Body of pancreas (tissue), 4 donors: Measurements from ENCODE around the gene PIGZ. TPM values are rescaled to one million over a fixed set of nuclear protein-coding genes. Genes with fewer than 3 reads are reported as not detected.

Source experiments
- ATAC-seq: fragments of 150-250 bp; one replicate; pipeline ENCODE4 v1.9.1; 2016
- DNase-seq, 4 donors: peaks; one replicate each; pipeline ENCODE4 v3.0.0-alpha.2; 2019
- H3K27ac ChIP-seq, 4 donors: fragments of 200-600 bp; sonication (generic); 1 replicate in 3 of 4; 2 replicates in 1 of 4; pipeline versions ENCODE4 v1.5.1 to v1.6.1; 2016 to 2019; ENCODE audit warnings: mild to moderate bottlenecking in 1 of 4, mixed read lengths in 1 of 4, moderate library complexity in 1 of 4
- H3K27me3 ChIP-seq, 2 donors: fragments of 200-600 bp; sonication (generic); one replicate each; pipeline ENCODE4 v1.6.0; 2016; ENCODE audit warnings: mild to moderate bottlenecking in 1 of 2
- H3K36me3 ChIP-seq, 2 donors: fragments of 200-600 bp; sonication (generic); replicated peaks in 1 of 2; 2 replicates each; pipeline ENCODE4 v1.5.1; 2016; ENCODE audit warnings: low read depth in 2 of 2; ENCODE audit not compliant: insufficient read depth in 1 of 2
- H3K4me1 ChIP-seq: fragments of 200-600 bp; sonication (generic); one replicate; pipeline ENCODE4 v1.6.0; 2016
- H3K4me3 ChIP-seq, 2 donors: fragments of 200-600 bp; sonication (generic); 1 replicate in 1 of 2; 2 replicates in 1 of 2; pipeline ENCODE4 v1.5.1; 2016 to 2019
- H3K9me3 ChIP-seq, 3 donors: fragments of 200-600 bp; sonication (generic); 1 replicate in 2 of 3; 2 replicates in 1 of 3; pipeline ENCODE4 v1.5.1; 2016
- CTCF ChIP-seq, 7 experiments: fragments of 450-650 bp in 4 of 7; fragments of 200-600 bp in 3 of 7; sonication (generic) in 3 of 7; IDR thresholded peaks; one replicate each; pipeline ENCODE4 v1.5.1; 2016 to 2019; ENCODE audit warnings: antibody characterized with exemption in 7 of 7
- POLR2A ChIP-seq, 3 donors: fragments of 450-650 bp; IDR thresholded peaks; one replicate each; pipeline ENCODE4 v1.6.1; 2016; ENCODE audit warnings: antibody characterized with exemption in 3 of 3, mild to moderate bottlenecking in 2 of 3
- WGBS, 2 donors: methylation state at CpG; one replicate each; pipeline ENCODE4 v1.1.5; 2017; 5-methylcytosine and 5-hydroxymethylcytosine counted together
- intact Hi-C: fragments of 100-400 bp; cut with DNase I; formaldehyde crosslinking; loops from one replicate; pipeline ENCODE4 v1.15.1; 2023
- total RNA-seq, 2 donors: library from RNA; depleted of rRNA; stranded (reverse); fragments of >200 nt; gene quantifications; one replicate each; pipeline ENCODE4 v1.1.0, GENCODE V29; 2016

PIGZ gene
- total RNA-seq, 2 donors from 2014 or later: 1.0 to 1.3 TPM

DNA sequence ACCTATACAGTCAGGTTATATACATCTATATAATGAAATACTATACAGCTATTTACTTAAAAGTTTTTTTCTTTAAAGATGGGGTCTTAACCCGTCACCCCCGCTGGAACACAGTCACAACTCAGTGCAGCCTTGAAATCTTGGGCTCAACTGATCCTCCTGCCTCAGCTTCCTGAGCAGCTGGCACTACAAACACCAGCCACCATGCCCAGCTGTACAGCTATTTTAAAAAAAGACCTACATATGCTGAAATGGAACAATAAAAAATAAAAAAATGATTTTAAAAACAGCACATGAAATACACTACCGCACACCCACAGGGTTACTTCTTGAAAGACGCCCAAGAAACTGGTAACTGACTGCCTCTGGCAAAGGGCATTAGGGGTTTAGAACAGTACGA lies 30.1 kb downstream of the PIGZ start:
- no peaks in the 10 kb centered on the region for H3K27me3 ChIP-seq
- WGBS, 2 donors: 87 to 90% methylated on average over 5 of the region's 5 CpGs
- peaks cover 18% of the 10 kb centered on the region for H3K4me1 ChIP-seq
- H3K9me3 ChIP-seq: no peaks in the 10 kb centered on the region
- intact Hi-C loops: no loop called here
- DNase-seq (no peak), ATAC-seq (no peak)
- TF ChIP-seq POLR2A (IDR thresholded peaks at IDR 0.05) (no peak), CTCF (IDR thresholded peaks at IDR 0.05) (no peak)
- H3K27ac ChIP-seq: no peak overlapping the region
- H3K36me3 ChIP-seq: peaks cover 6 to 21% of the 10 kb centered on the region in 2 donors
- no peak overlapping the region for H3K4me3 ChIP-seq

DNA sequence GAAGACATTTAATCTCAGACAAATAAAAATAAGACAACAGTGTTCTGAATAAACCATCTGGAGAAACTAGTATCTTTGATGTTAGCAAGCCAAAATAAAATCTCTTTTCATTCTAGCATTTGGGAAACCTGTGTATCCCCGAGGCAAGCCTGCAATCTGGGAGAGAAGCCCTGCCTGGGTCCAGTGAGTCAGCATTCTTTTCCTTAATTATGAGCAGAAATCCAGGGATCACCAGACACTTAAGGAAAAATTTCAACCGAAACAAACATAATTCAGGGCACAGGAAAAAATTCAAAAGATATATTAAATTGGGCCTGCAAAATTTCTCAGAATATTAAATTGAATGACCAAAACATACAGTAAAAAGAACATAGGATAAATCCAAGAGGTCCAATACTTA lies 30.5 kb downstream of the PIGZ start:
- no peak overlapping the region for H3K27ac ChIP-seq
- WGBS, 2 donors: 87 to 90% methylated on average over 2 of the region's 2 CpGs
- H3K9me3 ChIP-seq: no peaks in the 10 kb centered on the region
- ATAC-seq: no peak
- no peaks in the 10 kb centered on the region for H3K27me3 ChIP-seq
- H3K36me3 ChIP-seq: peaks cover 6 to 21% of the 10 kb centered on the region in 2 donors
- TF ChIP-seq POLR2A (IDR thresholded peaks at IDR 0.05) (no peak), CTCF (IDR thresholded peaks at IDR 0.05) (no peak)
- intact Hi-C loops: no loop called here
- H3K4me1 ChIP-seq: peaks cover 14% of the 10 kb centered on the region
- no peak for DNase-seq
- H3K4me3 ChIP-seq: no peak overlapping the region

GRCh38 chr3:196936288-196936687 lies 32.3 kb downstream of the PIGZ start:
- Histone ChIP-seq H3K27ac (no peak overlapping the region), H3K9me3 (no peaks in the 10 kb centered on the region), H3K4me1 (peaks cover 10% of the 10 kb centered on the region), H3K4me3 (no peak overlapping the region), H3K27me3 (no peaks in the 10 kb centered on the region), H3K36me3 (peaks cover 6 to 22% of the 10 kb centered on the region in 2 donors)
- ATAC-seq (no peak), DNase-seq (no peak)
- WGBS, 2 donors: 80 to 94% methylated on average over 3 of the region's 3 CpGs
- intact Hi-C loops: no loop called here
- TF ChIP-seq POLR2A (IDR thresholded peaks at IDR 0.05) (no peak), CTCF (IDR thresholded peaks at IDR 0.05) (no peak)

DNA sequence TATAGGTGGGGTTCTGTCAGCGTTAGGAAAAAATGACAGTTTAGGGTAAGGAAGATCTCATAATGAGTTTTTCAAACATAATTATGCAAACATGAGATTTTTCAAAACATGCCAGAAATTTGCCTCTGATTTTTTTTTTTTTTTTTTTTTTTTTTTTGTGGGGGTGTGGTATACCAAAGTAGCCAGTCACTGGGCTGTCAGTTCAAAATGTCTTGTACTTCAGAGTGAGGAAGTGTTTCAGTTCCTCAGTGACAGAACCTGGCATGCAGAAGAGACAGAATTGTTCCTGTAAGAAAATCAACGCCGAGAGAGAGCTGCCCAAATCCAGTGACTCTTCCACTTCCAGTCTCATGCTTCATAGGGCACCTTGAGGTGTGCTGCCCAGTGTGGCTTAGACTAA lies 36.0 kb downstream of the PIGZ start:
- H3K4me1 ChIP-seq: no peaks in the 10 kb centered on the region
- no peak overlapping the region for H3K4me3 ChIP-seq
- intact Hi-C loops: no loop called here
- H3K36me3 ChIP-seq: peaks cover 6 to 30% of the 10 kb centered on the region in 2 donors
- no peak overlapping the region for H3K27ac ChIP-seq
- no peaks in the 10 kb centered on the region for H3K27me3 ChIP-seq
- no peak for ATAC-seq
- H3K9me3 ChIP-seq: no peaks in the 10 kb centered on the region
- TF ChIP-seq CTCF (IDR thresholded peaks at IDR 0.05) (no peak), POLR2A (IDR thresholded peaks at IDR 0.05) (no peak)
- 83 to 99% methylated on average over 3 of the region's 3 CpGs for WGBS, 2 donors
- no peak for DNase-seq

GRCh38 chr3:196931828-196932587 lies 36.6 kb downstream of the PIGZ start:
- ATAC-seq (no peak), DNase-seq (no peak)
- Histone ChIP-seq H3K4me1 (no peaks in the 10 kb centered on the region), H3K36me3 (peaks cover 6 to 24% of the 10 kb centered on the region in 2 donors), H3K4me3 (no peak overlapping the region), H3K27me3 (no peaks in the 10 kb centered on the region), H3K27ac (no peak overlapping the region), H3K9me3 (no peaks in the 10 kb centered on the region)
- 87 to 91% methylated on average over 12 of the region's 12 CpGs for WGBS, 2 donors
- TF ChIP-seq CTCF (IDR thresholded peaks at IDR 0.05): no peak
- no peak for TF ChIP-seq POLR2A (IDR thresholded peaks at IDR 0.05)
- intact Hi-C loops: no loop called here
